GM21619 (cell line): Measurements from ENCODE around the gene CDH15.
"Not testable (repeated sequence)": the region's sequence is repeated elsewhere in the genome, so short reads cannot be mapped to it uniquely, and the experiment has no call there.

Experiments used
- ATAC-seq: cut with Tn5 transposase; IDR thresholded peaks from one replicate; pipeline ENCODE4 v1.9.1; 2021; ENCODE audit not compliant: unreplicated experiment

The CDH15 gene

GRCh38 chr16:89187032-89187769, 15.7 kb downstream of the CDH15 start:
- ATAC-seq = no peak

- ATAC-seq = no peak
Observed at GRCh38 chr16:89187770-89188392, 16.3 kb downstream of the CDH15 start.

GRCh38 chr16:89188471-89189357, 17.2 kb downstream of the CDH15 start:
- ATAC-seq = not testable (repeated sequence)

- no peak for ATAC-seq
Observed at GRCh38 chr16:89189358-89190025, 17.9 kb downstream of the CDH15 start.

- ATAC-seq = no peak
Observed at GRCh38 chr16:89190150-89190958, 18.8 kb downstream of the CDH15 start.

GRCh38 chr16:89191033-89191900, 19.7 kb downstream of the CDH15 start:
- ATAC-seq = no peak

- ATAC-seq = no peak
Observed at GRCh38 chr16:89191901-89192185, 20.3 kb downstream of the CDH15 start.

- ATAC-seq = not testable (repeated sequence)
Observed at GRCh38 chr16:89192186-89192955, 20.8 kb downstream of the CDH15 start.

- no peak for ATAC-seq
Observed at GRCh38 chr16:89192956-89193575, 21.5 kb downstream of the CDH15 start.

GRCh38 chr16:89193576-89194293, 22.2 kb downstream of the CDH15 start:
- no peak for ATAC-seq

GRCh38 chr16:89194340-89195311, 23.1 kb downstream of the CDH15 start:
- ATAC-seq = no peak

GRCh38 chr16:89195521-89196171, 24.1 kb downstream of the CDH15 start:
- ATAC-seq = no peak

- no peak for ATAC-seq
Observed at GRCh38 chr16:89197033-89197632, 25.6 kb downstream of the CDH15 start.

GRCh38 chr16:89197633-89198416, 26.3 kb downstream of the CDH15 start:
- ATAC-seq = no peak
